Camera-type eye (tissue), 1 donor: ENCODE measurements around the gene MAGEA9. TPM values are rescaled to one million over a fixed set of nuclear protein-coding genes. Genes with fewer than 3 reads are reported as not detected.

Experiments used
- total RNA-seq: library from RNA; depleted of rRNA; stranded (reverse); fragments of >200 nt; gene quantifications from one replicate; pipeline ENCODE4 v1.2.3, GENCODE V29; 2014

The MAGEA9 gene, protein sequence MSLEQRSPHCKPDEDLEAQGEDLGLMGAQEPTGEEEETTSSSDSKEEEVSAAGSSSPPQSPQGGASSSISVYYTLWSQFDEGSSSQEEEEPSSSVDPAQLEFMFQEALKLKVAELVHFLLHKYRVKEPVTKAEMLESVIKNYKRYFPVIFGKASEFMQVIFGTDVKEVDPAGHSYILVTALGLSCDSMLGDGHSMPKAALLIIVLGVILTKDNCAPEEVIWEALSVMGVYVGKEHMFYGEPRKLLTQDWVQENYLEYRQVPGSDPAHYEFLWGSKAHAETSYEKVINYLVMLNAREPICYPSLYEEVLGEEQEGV
- not detected for total RNA-seq

DNA sequence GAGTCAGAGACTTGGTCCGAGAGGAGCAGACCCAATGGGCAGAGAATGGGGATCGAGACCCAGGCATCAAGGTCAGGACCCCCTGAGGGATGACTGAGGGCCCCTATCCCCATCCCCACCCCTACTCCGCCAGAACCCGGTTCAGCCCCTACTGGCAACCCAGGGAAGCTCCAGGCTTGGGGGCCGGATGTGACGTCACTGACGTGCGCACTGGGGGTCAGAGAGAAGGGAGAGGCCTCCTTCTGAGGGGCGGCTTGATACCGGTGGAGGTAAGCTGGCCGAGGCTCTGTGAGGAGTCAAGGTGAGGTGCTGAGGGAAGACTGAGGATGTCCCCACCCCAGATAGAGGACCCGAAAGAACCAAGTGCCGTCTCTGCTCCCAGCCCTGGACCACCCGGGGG lies at the start of gene MAGEA9:
Gene MAGEA9, plus strand, starts transcription at position 204 of the 400 bp plus-strand sequence. CDS start 4,281 bp downstream, outside the sequence.

DNA sequence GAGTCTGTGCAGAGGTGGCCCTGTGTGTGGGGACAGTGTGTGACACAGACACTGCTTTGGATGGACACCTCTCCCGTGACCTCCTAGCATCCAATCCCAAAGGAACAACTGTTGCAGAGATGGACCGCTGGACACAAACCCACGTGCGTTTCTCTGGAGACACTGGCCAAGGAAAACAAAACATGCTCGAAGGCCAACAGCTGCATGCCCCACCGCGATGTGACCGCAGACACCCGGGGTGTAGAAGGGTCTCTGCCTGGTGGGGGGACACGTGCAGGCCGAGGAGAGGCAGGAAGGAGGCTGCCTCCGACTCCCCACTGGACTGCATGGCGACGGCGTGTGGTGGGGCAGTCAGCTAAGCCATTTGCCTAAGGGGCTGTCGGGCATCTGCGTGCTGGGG lies 8.0 kb upstream of the MAGEA9 start, which contains the start of gene HSFX1:
Gene HSFX1, plus strand, starts transcription at position 301 of the 400 bp plus-strand sequence. CDS start 614 bp downstream, outside the sequence.

Other genes starting within 250 kb of the MAGEA9 start
- gene EOLA1, start 240.9 kb upstream of the MAGEA9 start, total RNA-seq = 14.3 TPM
- gene HSFX3, start 232.0 kb upstream of the MAGEA9 start, total RNA-seq = not detected
- not detected for gene MAGEA9B, start 194.5 kb upstream of the MAGEA9 start, total RNA-seq
- gene HSFX2, start 186.6 kb upstream of the MAGEA9 start, total RNA-seq = not detected
- gene TMEM185A, start 150.1 kb upstream of the MAGEA9 start, total RNA-seq = 35.7 TPM
- gene MAGEA11, start 69.9 kb upstream of the MAGEA9 start, total RNA-seq = 0.77 TPM
- gene HSFX1, start 7.9 kb upstream of the MAGEA9 start, total RNA-seq = 3.4 TPM
- gene MAGEA8, start 99.3 kb downstream of the MAGEA9 start, total RNA-seq = not detected
- gene HSFX4, start 147.6 kb downstream of the MAGEA9 start, total RNA-seq = not detected
- gene EOLA2, start 156.6 kb downstream of the MAGEA9 start, total RNA-seq = 20.8 TPM